Natural killer cell treated with Interleukin-12 subunit alpha and Interleukin-12 subunit beta and Interleukin-15 and Interleukin-18, amount 100 ng/mL, for 72 hours (primary cell): ENCODE data around the gene CCDC88B. TPM values are rescaled to one million over a fixed set of nuclear protein-coding genes. Genes with fewer than 3 reads are reported as not detected.
"Not testable (repeated sequence)": the region's sequence is repeated elsewhere in the genome, so short reads cannot be mapped to it uniquely, and the experiment has no call there.

ENCODE experiments used
- ATAC-seq, 2 donors: fragments of 150-1000 bp; cut with Tn5 transposase in 1 of 2; sonication (Bioruptor Pico), chemical (Tn5 transposase) in 1 of 2; 2 replicates each; pipeline ENCODE4 v1.10.0; 2021
- DNase-seq: peaks from one replicate; pipeline ENCODE4 v3.0.0; 2022; ENCODE audit warnings: low spot score
- H3K27ac Mint-ChIP-seq, 2 donors: 1 replicate in 1 of 2; 2 replicates in 1 of 2; pipeline ENCODE4 v1.8.0; 2022; ENCODE audit warnings: mixed read lengths in 2 of 2, mild to moderate bottlenecking in 1 of 2, moderate library complexity in 1 of 2
- H3K27me3 Mint-ChIP-seq, 2 donors: 1 replicate in 1 of 2; 2 replicates in 1 of 2; pipeline ENCODE4 v1.8.0; 2022; ENCODE audit warnings: mixed read lengths in 2 of 2
- H3K36me3 Mint-ChIP-seq: one replicate; pipeline ENCODE4 v1.8.0; 2022; ENCODE audit warnings: mixed read lengths
- H3K4me1 Mint-ChIP-seq, 2 donors: 1 replicate in 1 of 2; 2 replicates in 1 of 2; pipeline ENCODE4 v1.8.0; 2022; ENCODE audit warnings: low read depth in 2 of 2, mixed read lengths in 2 of 2, mild to moderate bottlenecking in 1 of 2
- H3K4me3 Mint-ChIP-seq: one replicate; pipeline ENCODE4 v1.8.0; 2022; ENCODE audit warnings: mixed read lengths
- H3K9me3 Mint-ChIP-seq: 2 replicates; pipeline ENCODE4 v1.8.0; 2022; ENCODE audit warnings: mixed read lengths
- total RNA-seq, 2 donors: library from RNA; stranded (reverse); gene quantifications; one replicate each; pipeline ENCODE4 v1.2.3, GENCODE V29; 2022

Gene CCDC88B
- total RNA-seq, 2 donors from 2014 or later: 172 to 224 TPM

GRCh38 chr11:64313491-64314145, 26.4 kb upstream of the CCDC88B start:
- Mint-ChIP-seq H3K4me1 (peaks cover 31 to 34% of the 10 kb centered on the region in 2 donors), H3K9me3 (no peaks in the 10 kb centered on the region), H3K4me3 (no peak overlapping the region), H3K36me3 (no peaks in the 10 kb centered on the region), H3K27me3 (no peaks in the 10 kb centered on the region), H3K27ac (peak overlapping the region; percentile 26 to 58)
- no peak for DNase-seq
- ATAC-seq: no peak

DNA sequence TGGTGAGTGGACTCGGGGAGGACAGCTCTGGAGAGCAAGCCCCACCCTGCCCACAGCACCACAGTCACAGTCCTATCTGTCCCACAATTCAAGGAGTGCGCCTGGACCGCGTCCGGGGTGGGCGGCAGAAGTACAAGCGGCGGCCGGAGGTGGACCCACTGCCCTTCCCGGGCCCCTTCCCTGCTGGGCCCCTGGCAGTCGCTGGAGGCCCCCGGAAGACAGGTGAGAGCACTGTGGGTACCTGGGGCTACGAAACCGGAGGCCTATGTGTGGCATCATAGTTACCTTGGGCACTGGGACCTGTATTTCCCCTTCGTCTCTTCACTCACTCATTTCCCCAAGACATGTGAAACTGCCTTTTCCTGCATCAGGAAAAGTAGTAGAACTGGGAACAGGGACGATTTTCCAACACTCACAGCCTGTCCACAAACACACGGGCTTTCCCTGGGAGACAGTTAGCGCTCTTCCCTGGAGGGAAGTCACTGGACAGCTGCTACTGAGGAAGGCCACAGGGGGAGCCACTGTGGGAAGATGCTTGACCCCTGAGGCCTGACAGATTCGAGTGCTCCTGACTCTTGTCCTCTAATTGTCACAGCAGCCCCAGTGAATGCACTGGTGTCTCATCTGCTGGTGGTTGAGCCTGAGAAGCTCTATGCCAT, 25.7 kb upstream of the CCDC88B start:
- no peak for ATAC-seq
- peaks cover 38% of the 10 kb centered on the region in 2 donors for H3K4me1 Mint-ChIP-seq
- no peaks in the 10 kb centered on the region for H3K36me3 Mint-ChIP-seq
- H3K27ac Mint-ChIP-seq: no peak overlapping the region
- H3K27me3 Mint-ChIP-seq: no peaks in the 10 kb centered on the region
- no peak for DNase-seq
- no peaks in the 10 kb centered on the region for H3K9me3 Mint-ChIP-seq
- no peak overlapping the region for H3K4me3 Mint-ChIP-seq

DNA sequence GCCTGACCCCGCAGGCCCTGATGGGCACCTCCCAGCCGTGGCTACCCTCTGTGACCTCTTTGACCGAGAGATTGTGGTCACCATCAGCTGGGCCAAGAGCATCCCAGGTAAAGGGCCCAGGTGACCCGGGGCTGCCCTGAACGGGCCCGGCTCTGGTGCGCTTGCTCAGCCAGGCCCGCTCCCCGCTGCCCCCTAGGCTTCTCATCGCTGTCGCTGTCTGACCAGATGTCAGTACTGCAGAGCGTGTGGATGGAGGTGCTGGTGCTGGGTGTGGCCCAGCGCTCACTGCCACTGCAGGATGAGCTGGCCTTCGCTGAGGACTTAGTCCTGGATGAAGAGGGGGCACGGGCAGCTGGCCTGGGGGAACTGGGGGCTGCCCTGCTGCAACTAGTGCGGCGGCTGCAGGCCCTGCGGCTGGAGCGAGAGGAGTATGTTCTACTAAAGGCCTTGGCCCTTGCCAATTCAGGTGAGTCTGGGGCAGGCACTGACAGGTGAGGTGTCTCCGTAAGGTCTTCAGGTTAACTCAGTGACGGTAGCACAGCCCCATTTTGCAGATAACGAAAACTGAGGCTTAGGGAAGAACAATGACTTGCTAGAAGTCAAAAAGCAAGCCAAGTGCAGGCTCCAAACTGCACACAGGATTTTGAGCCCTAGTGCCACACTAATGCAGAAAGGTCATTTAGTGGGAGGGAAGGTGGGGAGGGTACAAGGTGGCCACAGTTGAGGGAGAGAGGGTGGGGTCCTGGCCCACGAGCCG, 25.0 kb upstream of the CCDC88B start:
- Mint-ChIP-seq H3K27ac (no peak overlapping the region), H3K4me3 (peak overlapping the region; percentile 10), H3K9me3 (no peaks in the 10 kb centered on the region), H3K4me1 (peaks cover 41 to 45% of the 10 kb centered on the region in 2 donors), H3K36me3 (no peaks in the 10 kb centered on the region), H3K27me3 (no peaks in the 10 kb centered on the region)
- DNase-seq (no peak), ATAC-seq (no peak)

DNA sequence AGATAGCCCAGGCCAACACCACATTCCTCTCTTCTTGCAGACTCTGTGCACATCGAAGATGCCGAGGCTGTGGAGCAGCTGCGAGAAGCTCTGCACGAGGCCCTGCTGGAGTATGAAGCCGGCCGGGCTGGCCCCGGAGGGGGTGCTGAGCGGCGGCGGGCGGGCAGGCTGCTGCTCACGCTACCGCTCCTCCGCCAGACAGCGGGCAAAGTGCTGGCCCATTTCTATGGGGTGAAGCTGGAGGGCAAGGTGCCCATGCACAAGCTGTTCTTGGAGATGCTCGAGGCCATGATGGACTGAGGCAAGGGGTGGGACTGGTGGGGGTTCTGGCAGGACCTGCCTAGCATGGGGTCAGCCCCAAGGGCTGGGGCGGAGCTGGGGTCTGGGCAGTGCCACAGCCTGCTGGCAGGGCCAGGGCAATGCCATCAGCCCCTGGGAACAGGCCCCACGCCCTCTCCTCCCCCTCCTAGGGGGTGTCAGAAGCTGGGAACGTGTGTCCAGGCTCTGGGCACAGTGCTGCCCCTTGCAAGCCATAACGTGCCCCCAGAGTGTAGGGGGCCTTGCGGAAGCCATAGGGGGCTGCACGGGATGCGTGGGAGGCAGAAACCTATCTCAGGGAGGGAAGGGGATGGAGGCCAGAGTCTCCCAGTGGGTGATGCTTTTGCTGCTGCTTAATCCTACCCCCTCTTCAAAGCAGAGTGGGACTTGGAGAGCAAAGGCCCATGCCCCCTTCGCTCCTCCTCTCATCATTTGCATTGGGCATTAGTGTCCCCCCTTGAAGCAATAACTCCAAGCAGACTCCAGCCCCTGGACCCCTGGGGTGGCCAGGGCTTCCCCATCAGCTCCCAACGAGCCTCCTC, 24.1 kb upstream of the CCDC88B start:
- not testable (repeated sequence) for H3K36me3 Mint-ChIP-seq, DNase-seq, H3K9me3 Mint-ChIP-seq, H3K27me3 Mint-ChIP-seq, ATAC-seq
- peak overlapping the region; percentile 93 to 97 for H3K27ac Mint-ChIP-seq
- peak overlapping the region; percentile 89 for H3K4me3 Mint-ChIP-seq
- H3K4me1 Mint-ChIP-seq: peaks cover 48 to 49% of the 10 kb centered on the region in 2 donors

- H3K27ac Mint-ChIP-seq: peak overlapping the region; percentile 93 to 97
- H3K36me3 Mint-ChIP-seq: no peaks in the 10 kb centered on the region
- H3K9me3 Mint-ChIP-seq: no peaks in the 10 kb centered on the region
- peak overlapping the region; percentile 89 for H3K4me3 Mint-ChIP-seq
- DNase-seq (no peak), ATAC-seq (peak in 1 of 2 donors; percentile 7)
- peaks cover 51 to 52% of the 10 kb centered on the region in 2 donors for H3K4me1 Mint-ChIP-seq
- no peaks in the 10 kb centered on the region for H3K27me3 Mint-ChIP-seq
Observed at GRCh38 chr11:64316672-64317324, 23.2 kb upstream of the CCDC88B start.

GRCh38 chr11:64317325-64317960, 22.6 kb upstream of the CCDC88B start, which contains the start of gene TRMT112:
TSS of gene TRMT112 (minus strand) at chr11:64317559. CDS start at chr11:64317526, 33 bp downstream.
- Mint-ChIP-seq H3K36me3 (no peaks in the 10 kb centered on the region), H3K27ac (peak within 1 kb of the TSS; percentile 93 to 97), H3K27me3 (no peaks in the 10 kb centered on the region), H3K9me3 (no peaks in the 10 kb centered on the region), H3K4me3 (peak within 1 kb of the TSS; percentile 89), H3K4me1 (peaks cover 49 to 51% of the 10 kb centered on the region in 2 donors)
- ATAC-seq (peak; percentile 80 to 87), DNase-seq (peak; percentile 97)

DNA sequence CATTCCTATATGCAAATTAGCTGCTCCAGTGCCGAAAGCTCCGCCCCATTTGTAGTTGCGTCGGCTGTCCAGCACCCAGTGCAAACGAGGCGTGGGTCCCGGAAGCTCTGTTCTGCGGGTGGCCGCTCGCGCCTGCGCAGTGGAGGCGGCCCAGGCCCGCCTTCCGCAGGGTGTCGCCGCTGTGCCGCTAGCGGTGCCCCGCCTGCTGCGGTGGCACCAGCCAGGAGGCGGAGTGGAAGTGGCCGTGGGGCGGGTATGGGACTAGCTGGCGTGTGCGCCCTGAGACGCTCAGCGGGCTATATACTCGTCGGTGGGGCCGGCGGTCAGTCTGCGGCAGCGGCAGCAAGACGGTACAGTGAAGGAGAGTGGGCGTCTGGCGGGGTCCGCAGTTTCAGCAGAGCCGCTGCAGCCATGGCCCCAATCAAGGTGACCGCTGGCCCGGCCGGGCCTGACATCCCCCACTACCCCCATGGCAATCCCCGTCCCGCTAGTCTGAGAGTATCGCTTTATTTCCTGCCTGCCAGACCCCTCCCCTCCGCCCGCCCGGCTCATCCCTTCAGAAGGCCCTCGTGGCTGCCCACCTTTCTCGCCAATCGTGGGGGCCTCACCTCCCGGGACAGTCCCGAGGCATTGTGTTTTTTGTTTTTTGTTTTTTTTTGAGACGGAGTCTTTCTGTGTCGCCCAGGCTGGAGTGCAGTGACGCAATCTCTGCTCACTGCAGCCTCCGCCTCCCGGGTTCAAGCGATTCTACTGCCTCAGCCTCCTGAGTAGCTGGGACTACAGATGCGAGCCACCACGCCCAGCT, 21.8 kb upstream of the CCDC88B start, which contains the start of gene PRDX5:
Gene PRDX5, plus strand, starts transcription at position 161 of the 805 bp plus-strand sequence. Its CDS starts 95 bp downstream, at position 256.
- Mint-ChIP-seq H3K4me3 (peak within 1 kb of the TSS; percentile 89), H3K4me1 (peaks cover 42 to 44% of the 10 kb centered on the region in 2 donors), H3K27me3 (no peaks in the 10 kb centered on the region), H3K9me3 (no peaks in the 10 kb centered on the region), H3K36me3 (no peaks in the 10 kb centered on the region), H3K27ac (peak within 1 kb of the TSS; percentile 93 to 97)
- DNase-seq (peak; percentile 99), ATAC-seq (peak; percentile 89 to 93)

- H3K9me3 Mint-ChIP-seq: no peaks in the 10 kb centered on the region
- H3K27ac Mint-ChIP-seq: peak overlapping the region; percentile 93 to 97
Observed at GRCh38 chr11:64318766-64319761, 20.9 kb upstream of the CCDC88B start.

DNA sequence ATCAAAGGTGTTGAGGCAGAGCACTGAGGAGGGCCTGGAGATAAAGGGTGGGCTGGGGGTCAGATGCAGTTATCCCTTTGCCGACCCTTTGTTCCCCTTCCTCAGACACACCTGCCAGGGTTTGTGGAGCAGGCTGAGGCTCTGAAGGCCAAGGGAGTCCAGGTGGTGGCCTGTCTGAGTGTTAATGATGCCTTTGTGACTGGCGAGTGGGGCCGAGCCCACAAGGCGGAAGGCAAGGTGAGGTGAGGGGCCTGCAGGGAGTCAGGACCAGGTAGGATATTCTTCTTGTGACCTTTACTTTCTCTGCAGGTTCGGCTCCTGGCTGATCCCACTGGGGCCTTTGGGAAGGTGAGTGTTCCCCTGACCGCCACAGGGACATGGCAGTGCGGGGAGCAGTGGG, 19.4 kb upstream of the CCDC88B start:
- Mint-ChIP-seq H3K36me3 (no peaks in the 10 kb centered on the region), H3K27me3 (no peaks in the 10 kb centered on the region), H3K4me3 (peak overlapping the region; percentile 10), H3K9me3 (no peaks in the 10 kb centered on the region), H3K4me1 (peaks cover 39 to 42% of the 10 kb centered on the region in 2 donors), H3K27ac (peak overlapping the region; percentile 93 to 97)
- no peak for ATAC-seq
- DNase-seq: no peak

More at GRCh38 chr11:64318766-64319761, 20.9 kb upstream of the CCDC88B start:
- DNase-seq (no peak), ATAC-seq (no peak)
- H3K27me3 Mint-ChIP-seq: no peaks in the 10 kb centered on the region
- no peaks in the 10 kb centered on the region for H3K36me3 Mint-ChIP-seq
- H3K4me3 Mint-ChIP-seq: peak overlapping the region; percentile 89
- H3K4me1 Mint-ChIP-seq: peaks cover 39 to 45% of the 10 kb centered on the region in 2 donors

- Mint-ChIP-seq H3K36me3 (no peaks in the 10 kb centered on the region), H3K27me3 (no peaks in the 10 kb centered on the region), H3K9me3 (no peaks in the 10 kb centered on the region), H3K4me3 (no peak overlapping the region), H3K27ac (peak overlapping the region; percentile 93 to 97), H3K4me1 (peaks cover 39 to 42% of the 10 kb centered on the region in 2 donors)
- DNase-seq (no peak), ATAC-seq (no peak)
Observed at GRCh38 chr11:64321026-64321425, 19.0 kb upstream of the CCDC88B start.

DNA sequence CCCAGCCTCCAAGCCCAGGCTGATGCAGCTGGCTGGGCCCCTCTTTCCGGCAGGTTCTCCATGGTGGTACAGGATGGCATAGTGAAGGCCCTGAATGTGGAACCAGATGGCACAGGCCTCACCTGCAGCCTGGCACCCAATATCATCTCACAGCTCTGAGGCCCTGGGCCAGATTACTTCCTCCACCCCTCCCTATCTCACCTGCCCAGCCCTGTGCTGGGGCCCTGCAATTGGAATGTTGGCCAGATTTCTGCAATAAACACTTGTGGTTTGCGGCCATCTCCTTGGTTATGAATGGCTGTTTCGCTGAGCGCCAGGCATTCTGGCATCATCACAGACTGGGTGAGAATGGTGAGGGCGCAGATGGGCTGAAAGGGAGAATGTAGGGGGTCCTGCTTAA, 18.5 kb upstream of the CCDC88B start:
- no peak for ATAC-seq
- DNase-seq: no peak
- Mint-ChIP-seq H3K9me3 (no peaks in the 10 kb centered on the region), H3K27ac (peak overlapping the region in 1 of 2 donors; percentile 93), H3K4me1 (peaks cover 37 to 39% of the 10 kb centered on the region in 2 donors), H3K4me3 (no peak overlapping the region), H3K36me3 (no peaks in the 10 kb centered on the region), H3K27me3 (no peaks in the 10 kb centered on the region)
